ENCODE results near the gene MTMR2. TPM values are rescaled to one million over a fixed set of nuclear protein-coding genes. Genes with fewer than 3 reads are reported as not detected.

The MTMR2 gene
- total RNA-seq, 4 donors from 2014 or later = 14.7 to 35.2 (median 18.4) TPM

DNA sequence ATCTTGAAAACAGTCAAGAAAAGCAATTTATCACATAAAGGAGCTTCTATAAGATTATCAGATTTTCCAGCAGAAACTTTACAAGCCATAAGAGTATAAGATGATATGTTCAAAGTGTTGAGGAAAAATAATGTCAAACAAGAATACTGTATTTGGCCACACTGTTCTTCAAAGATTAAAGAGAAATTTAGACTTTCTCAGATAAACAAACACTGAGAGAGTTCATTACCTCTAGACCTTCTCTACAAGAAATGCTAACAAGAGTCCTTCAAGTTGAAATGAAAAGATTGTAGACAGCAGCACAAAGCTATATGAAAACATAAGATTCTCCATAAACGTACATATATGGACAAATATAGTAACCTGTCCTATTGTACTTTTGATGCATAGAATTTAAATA lies 8.0 kb upstream of the MTMR2 start:
- TF ChIP-seq EP300 (IDR thresholded peaks at IDR 0.05; ENCODE audit: low read depth) = no peak
- TF ChIP-seq, protein P1, sequence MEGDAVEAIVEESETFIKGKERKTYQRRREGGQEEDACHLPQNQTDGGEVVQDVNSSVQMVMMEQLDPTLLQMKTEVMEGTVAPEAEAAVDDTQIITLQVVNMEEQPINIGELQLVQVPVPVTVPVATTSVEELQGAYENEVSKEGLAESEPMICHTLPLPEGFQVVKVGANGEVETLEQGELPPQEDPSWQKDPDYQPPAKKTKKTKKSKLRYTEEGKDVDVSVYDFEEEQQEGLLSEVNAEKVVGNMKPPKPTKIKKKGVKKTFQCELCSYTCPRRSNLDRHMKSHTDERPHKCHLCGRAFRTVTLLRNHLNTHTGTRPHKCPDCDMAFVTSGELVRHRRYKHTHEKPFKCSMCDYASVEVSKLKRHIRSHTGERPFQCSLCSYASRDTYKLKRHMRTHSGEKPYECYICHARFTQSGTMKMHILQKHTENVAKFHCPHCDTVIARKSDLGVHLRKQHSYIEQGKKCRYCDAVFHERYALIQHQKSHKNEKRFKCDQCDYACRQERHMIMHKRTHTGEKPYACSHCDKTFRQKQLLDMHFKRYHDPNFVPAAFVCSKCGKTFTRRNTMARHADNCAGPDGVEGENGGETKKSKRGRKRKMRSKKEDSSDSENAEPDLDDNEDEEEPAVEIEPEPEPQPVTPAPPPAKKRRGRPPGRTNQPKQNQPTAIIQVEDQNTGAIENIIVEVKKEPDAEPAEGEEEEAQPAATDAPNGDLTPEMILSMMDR (IDR thresholded peaks at IDR 0.05) = no peak
- no peak for TF ChIP-seq POLR2A (IDR thresholded peaks at IDR 0.05)
- TF ChIP-seq POLR2AphosphoS5 (IDR thresholded peaks at IDR 0.05) = no peak
- Histone ChIP-seq H3K9me3 (peaks cover 0 to 3% of the 10 kb centered on the region in 2 donors), H3K36me3 (no peaks in the 10 kb centered on the region), H3K4me1 (no peaks in the 10 kb centered on the region), H3K4me3 (no peak overlapping the region), H3K27ac (no peak overlapping the region), H3K27me3 (no peaks in the 10 kb centered on the region)
- in situ Hi-C loops (cut with MboI; ENCODE audit: low pct_ligation_motif_present in 1 of 4, low pct_unique_long_range_greater_than_20kb in 1 of 4, low sequenced_read_pairs in 3 of 4) (no loop called here), intact Hi-C loops (cut with DNase I; ENCODE audit: low total_unique reads) (no loop called here)
- DNase-seq = no peak
- WGBS, 2 donors (ENCODE audit: low coverage in 1 of 2) = 91 to 92% methylated on average over 1 of the region's 1 CpG

DNA sequence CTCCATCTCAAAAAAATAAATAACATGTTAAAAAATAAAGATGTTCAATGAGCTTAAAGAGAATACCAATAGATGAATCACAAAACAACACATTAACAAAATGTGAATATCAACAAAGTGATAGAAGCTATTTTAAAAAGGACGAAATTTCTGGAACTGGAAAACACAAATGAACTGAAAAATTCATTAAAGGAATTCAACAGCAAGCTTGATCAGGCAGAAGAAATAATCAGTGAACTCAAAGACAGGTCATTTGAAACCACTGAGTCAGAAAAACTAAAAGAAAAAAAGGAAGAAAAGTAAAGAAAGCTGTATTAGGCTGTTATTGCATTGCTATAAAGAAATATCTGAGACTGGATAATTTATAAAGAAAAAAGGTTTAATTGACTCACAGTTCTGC lies 7.0 kb upstream of the MTMR2 start:
- no peak overlapping the region for H3K27ac ChIP-seq
- no peak overlapping the region for H3K4me3 ChIP-seq
- no peaks in the 10 kb centered on the region for H3K4me1 ChIP-seq
- in situ Hi-C loops (cut with MboI; ENCODE audit: low pct_ligation_motif_present in 1 of 4, low pct_unique_long_range_greater_than_20kb in 1 of 4, low sequenced_read_pairs in 3 of 4) (no loop called here), intact Hi-C loops (cut with DNase I; ENCODE audit: low total_unique reads) (no loop called here)
- 67 to 80% methylated on average over 1 of the region's 1 CpG for WGBS, 2 donors (ENCODE audit: low coverage in 1 of 2)
- TF ChIP-seq POLR2A (IDR thresholded peaks at IDR 0.05) = no peak
- TF ChIP-seq, protein P1 (IDR thresholded peaks at IDR 0.05) = no peak
- peaks cover 0 to 3% of the 10 kb centered on the region in 2 donors for H3K9me3 ChIP-seq
- DNase-seq = no peak
- no peaks in the 10 kb centered on the region for H3K36me3 ChIP-seq
- H3K27me3 ChIP-seq = no peaks in the 10 kb centered on the region

DNA sequence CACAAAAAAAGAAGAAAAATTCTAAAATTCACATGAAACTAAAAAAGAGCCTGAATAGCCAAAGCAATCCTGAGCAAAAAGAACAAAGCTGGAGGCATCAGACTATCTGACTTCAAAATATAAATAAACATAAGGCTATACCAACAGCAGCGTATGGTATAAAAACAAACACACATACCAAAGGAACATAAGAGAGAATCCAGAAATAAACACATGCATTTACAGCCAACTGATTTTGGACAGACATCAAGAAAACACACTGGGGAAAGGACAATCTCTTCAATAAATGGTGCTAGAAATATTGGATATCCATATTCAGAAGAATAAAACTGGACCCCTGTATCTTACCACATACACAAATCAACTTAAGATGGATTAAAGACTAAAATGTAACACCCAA lies 2.8 kb upstream of the MTMR2 start:
- TF ChIP-seq, protein P1 (IDR thresholded peaks at IDR 0.05) = no peak
- TF ChIP-seq POLR2A (IDR thresholded peaks at IDR 0.05) (no peak), POLR2AphosphoS5 (IDR thresholded peaks at IDR 0.05) (no peak), EP300 (IDR thresholded peaks at IDR 0.05; ENCODE audit: low read depth) (no peak)
- Histone ChIP-seq H3K9me3 (peaks cover 0 to 3% of the 10 kb centered on the region in 2 donors), H3K4me3 (no peak overlapping the region), H3K27ac (no peak overlapping the region), H3K36me3 (no peaks in the 10 kb centered on the region), H3K27me3 (no peaks in the 10 kb centered on the region), H3K4me1 (peaks cover 0 to 25% (median 15%) of the 10 kb centered on the region in 4 donors)
- in situ Hi-C loops (cut with MboI; ENCODE audit: low pct_ligation_motif_present in 1 of 4, low pct_unique_long_range_greater_than_20kb in 1 of 4, low sequenced_read_pairs in 3 of 4) (no loop called here), intact Hi-C loops (cut with DNase I; ENCODE audit: low total_unique reads) (no loop called here)
- WGBS, 2 donors (ENCODE audit: low coverage in 1 of 2) = 80 to 85% methylated on average over 1 of the region's 1 CpG
- no peak for DNase-seq

DNA sequence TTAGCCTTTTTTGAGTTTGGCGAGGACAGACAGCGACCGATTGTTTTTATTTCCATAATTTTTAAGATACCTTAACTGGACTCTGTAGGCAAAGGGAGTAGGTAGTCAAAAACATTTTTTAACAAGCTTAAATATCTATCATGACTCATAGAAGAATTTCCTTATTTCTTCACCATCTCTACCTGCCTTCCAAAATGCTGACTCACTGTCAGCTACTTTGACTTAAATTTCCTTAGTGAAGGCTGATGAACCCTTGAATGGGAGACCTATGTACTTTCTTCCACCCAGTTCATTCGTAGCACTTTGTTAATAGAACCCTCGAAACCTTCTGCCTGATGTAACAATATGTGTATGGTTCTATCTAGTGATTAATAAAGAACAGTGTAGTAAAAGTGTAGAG lies 1.1 kb upstream of the MTMR2 start:
- 55 to 63% methylated on average over 5 of the region's 5 CpGs for WGBS, 2 donors (ENCODE audit: low coverage in 1 of 2)
- Histone ChIP-seq H3K4me3 (peak overlapping the region in 2 of 4 donors; percentile 70 to 75), H3K4me1 (peaks cover 0 to 41% (median 17%) of the 10 kb centered on the region in 4 donors), H3K9me3 (no peaks in the 10 kb centered on the region), H3K36me3 (no peaks in the 10 kb centered on the region), H3K27ac (peak overlapping the region; percentile 89 to 93 (median 93)), H3K27me3 (no peaks in the 10 kb centered on the region)
- no peak for DNase-seq
- TF ChIP-seq POLR2A (IDR thresholded peaks at IDR 0.05) = no peak
- TF ChIP-seq EP300 (IDR thresholded peaks at IDR 0.05; ENCODE audit: low read depth) = no peak
- TF ChIP-seq, protein P1 (IDR thresholded peaks at IDR 0.05) = no peak
- no peak for TF ChIP-seq POLR2AphosphoS5 (IDR thresholded peaks at IDR 0.05)
- intact Hi-C loops (cut with DNase I; ENCODE audit: low total_unique reads) (no loop called here), in situ Hi-C loops (cut with MboI; ENCODE audit: low pct_ligation_motif_present in 1 of 4, low pct_unique_long_range_greater_than_20kb in 1 of 4, low sequenced_read_pairs in 3 of 4) (no loop called here)

Data from transverse colon (tissue), 4 donors.